SK-N-SH treated with all-trans-retinoic acid at 6 μM for 48 hours (cell line): ENCODE measurements around the gene MIOX.

Source experiments
- ATAC-seq: fragments of 200-7000 bp; cut with Tn5 transposase; 3 replicates; pipeline ENCODE4 v1.9.1; 2020; ENCODE audit warnings: mild to moderate bottlenecking, moderate library complexity
- ARNTL ChIP-seq: fragments of 450-650 bp; formaldehyde crosslinking; IDR thresholded peaks from 2 replicates; pipeline ENCODE4 v1.5.0; 2020; ENCODE audit warnings: low read depth, mild to moderate bottlenecking, moderate library complexity, borderline replicate concordance
- BACH2 ChIP-seq: fragments of 250-450 bp; sonication (Bioruptor Pico); IDR thresholded peaks from 2 replicates; pipeline ENCODE4 v1.9.0; 2021; ENCODE audit warnings: mild to moderate bottlenecking, borderline replicate concordance
- CSDC2 ChIP-seq: fragments of 250-450 bp; sonication (Bioruptor Pico); IDR thresholded peaks from 2 replicates; pipeline ENCODE4 v1.5.0; 2020; ENCODE audit warnings: mild to moderate bottlenecking, moderate library complexity
- ESRRG ChIP-seq: fragments of 250-450 bp; sonication (Bioruptor Pico); IDR thresholded peaks from 2 replicates; pipeline ENCODE4 v1.6.1; 2021; ENCODE audit warnings: mild to moderate bottlenecking
- GLIS3 ChIP-seq: fragments of 250-450 bp; sonication (Bioruptor Pico); IDR thresholded peaks from 2 replicates; pipeline ENCODE4 v1.5.0; 2020; ENCODE audit warnings: mild to moderate bottlenecking, moderate library complexity
- ISL1 ChIP-seq: fragments of 250-450 bp; sonication (Bioruptor Pico); IDR thresholded peaks from 2 replicates; pipeline ENCODE4 v2.1.2; 2022; ENCODE audit warnings: mild to moderate bottlenecking, moderate library complexity
- OSR1 ChIP-seq: fragments of 250-450 bp; sonication (Bioruptor Pico); IDR thresholded peaks from 2 replicates; pipeline ENCODE4 v1.8.0; 2022; ENCODE audit warnings: moderate library complexity, mild to moderate bottlenecking, inconsistent platforms
- POU6F1 ChIP-seq: fragments of 250-450 bp; sonication (Bioruptor Pico); IDR thresholded peaks from 2 replicates; pipeline ENCODE4 v1.8.0; 2021; ENCODE audit warnings: low read depth, mild to moderate bottlenecking, moderate library complexity, borderline replicate concordance
- PPARA ChIP-seq: fragments of 250-450 bp; sonication (Bioruptor Pico); IDR thresholded peaks from 2 replicates; pipeline ENCODE4 v1.5.0; 2020; ENCODE audit warnings: mild to moderate bottlenecking, borderline replicate concordance
- RARB ChIP-seq: fragments of 250-450 bp; sonication (Bioruptor Pico); IDR thresholded peaks from 2 replicates; pipeline ENCODE4 v1.8.0; 2021; ENCODE audit warnings: mild to moderate bottlenecking, moderate library complexity
- SNAI2 ChIP-seq: fragments of 250-450 bp; sonication (Bioruptor Pico); IDR thresholded peaks from 2 replicates; pipeline ENCODE4 v1.5.0; 2020; ENCODE audit warnings: mild to moderate bottlenecking, moderate library complexity
- TCF4 ChIP-seq: fragments of 250-450 bp; sonication (Bioruptor Pico); IDR thresholded peaks from 2 replicates; pipeline ENCODE4 v1.8.0; 2021; ENCODE audit warnings: mild to moderate bottlenecking, moderate library complexity, borderline replicate concordance
- TOX ChIP-seq: fragments of 250-450 bp; sonication (Bioruptor Pico); IDR thresholded peaks from 2 replicates; pipeline ENCODE4 v1.8.0; 2021; ENCODE audit warnings: mild to moderate bottlenecking, moderate library complexity, borderline replicate concordance
- ZC3H10 ChIP-seq: fragments of 250-450 bp; sonication (Bioruptor Pico); IDR thresholded peaks from 2 replicates; pipeline ENCODE4 v1.5.1; 2021; ENCODE audit warnings: mild to moderate bottlenecking, moderate library complexity
- ZFP3 ChIP-seq: fragments of 250-450 bp; sonication (Bioruptor Pico); IDR thresholded peaks from 2 replicates; pipeline ENCODE4 v1.5.0; 2020; ENCODE audit warnings: mild to moderate bottlenecking, moderate library complexity
- ZFP30 ChIP-seq: fragments of 450-650 bp; formaldehyde crosslinking; IDR thresholded peaks from 2 replicates; pipeline ENCODE4 v1.5.0; 2022; ENCODE audit warnings: mild to moderate bottlenecking, moderate library complexity
- ZNF565 ChIP-seq: fragments of 450-650 bp; formaldehyde crosslinking; conservative IDR thresholded peaks from 2 replicates; pipeline ENCODE4 v1.5.0; 2020; ENCODE audit warnings: low read depth, mild to moderate bottlenecking, moderate library complexity
- ZNF8 ChIP-seq: fragments of 450-650 bp; formaldehyde crosslinking; IDR thresholded peaks from 2 replicates; pipeline ENCODE4 v1.5.0; 2020; ENCODE audit warnings: mild to moderate bottlenecking, moderate library complexity
- TF ChIP-seq, protein P1 (sequence below): fragments of 250-450 bp; sonication (Bioruptor Pico); IDR thresholded peaks from 2 replicates; pipeline ENCODE4 v1.5.1; 2021; ENCODE audit warnings: mild to moderate bottlenecking, moderate library complexity
- TF ChIP-seq, protein P2 (sequence below): fragments of 250-450 bp; sonication (Bioruptor Pico); IDR thresholded peaks from 2 replicates; pipeline ENCODE4 v1.5.1; 2020; ENCODE audit warnings: low read depth, mild to moderate bottlenecking, moderate library complexity
- TF ChIP-seq, protein P3 (sequence below): fragments of 250-450 bp; sonication (Bioruptor Pico); IDR thresholded peaks from 2 replicates; pipeline ENCODE4 v1.5.0; 2020; ENCODE audit warnings: mild to moderate bottlenecking, moderate library complexity

MIOX gene

GRCh38 chr22:50439871-50440331 is 46.8 kb upstream of the MIOX start:
- no peak for ATAC-seq
- TF ChIP-seq ARNTL, result no peak
- TF ChIP-seq PPARA (CRISPR knock-in tag), result no peak
- TF ChIP-seq GLIS3 (CRISPR knock-in tag), result no peak
- no peak for TF ChIP-seq ZNF8 (CRISPR knock-in tag)
- no peak for TF ChIP-seq OSR1
- no peak for TF ChIP-seq CSDC2
- no peak for TF ChIP-seq ISL1
- TF ChIP-seq ZC3H10 (CRISPR knock-in tag), result no peak
- TF ChIP-seq ESRRG (CRISPR knock-in tag), result no peak
- no peak for TF ChIP-seq ZFP3
- TF ChIP-seq, protein P1, sequence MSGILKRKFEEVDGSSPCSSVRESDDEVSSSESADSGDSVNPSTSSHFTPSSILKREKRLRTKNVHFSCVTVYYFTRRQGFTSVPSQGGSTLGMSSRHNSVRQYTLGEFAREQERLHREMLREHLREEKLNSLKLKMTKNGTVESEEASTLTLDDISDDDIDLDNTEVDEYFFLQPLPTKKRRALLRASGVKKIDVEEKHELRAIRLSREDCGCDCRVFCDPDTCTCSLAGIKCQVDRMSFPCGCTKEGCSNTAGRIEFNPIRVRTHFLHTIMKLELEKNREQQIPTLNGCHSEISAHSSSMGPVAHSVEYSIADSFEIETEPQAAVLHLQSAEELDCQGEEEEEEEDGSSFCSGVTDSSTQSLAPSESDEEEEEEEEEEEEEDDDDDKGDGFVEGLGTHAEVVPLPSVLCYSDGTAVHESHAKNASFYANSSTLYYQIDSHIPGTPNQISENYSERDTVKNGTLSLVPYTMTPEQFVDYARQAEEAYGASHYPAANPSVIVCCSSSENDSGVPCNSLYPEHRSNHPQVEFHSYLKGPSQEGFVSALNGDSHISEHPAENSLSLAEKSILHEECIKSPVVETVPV, result no peak
- no peak for TF ChIP-seq TOX
- TF ChIP-seq SNAI2 (CRISPR knock-in tag), result no peak
- TF ChIP-seq, protein P2, sequence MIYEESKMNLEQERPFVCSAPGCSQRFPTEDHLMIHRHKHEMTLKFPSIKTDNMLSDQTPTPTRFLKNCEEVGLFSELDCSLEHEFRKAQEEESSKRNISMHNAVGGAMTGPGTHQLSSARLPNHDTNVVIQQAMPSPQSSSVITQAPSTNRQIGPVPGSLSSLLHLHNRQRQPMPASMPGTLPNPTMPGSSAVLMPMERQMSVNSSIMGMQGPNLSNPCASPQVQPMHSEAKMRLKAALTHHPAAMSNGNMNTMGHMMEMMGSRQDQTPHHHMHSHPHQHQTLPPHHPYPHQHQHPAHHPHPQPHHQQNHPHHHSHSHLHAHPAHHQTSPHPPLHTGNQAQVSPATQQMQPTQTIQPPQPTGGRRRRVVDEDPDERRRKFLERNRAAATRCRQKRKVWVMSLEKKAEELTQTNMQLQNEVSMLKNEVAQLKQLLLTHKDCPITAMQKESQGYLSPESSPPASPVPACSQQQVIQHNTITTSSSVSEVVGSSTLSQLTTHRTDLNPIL (CRISPR knock-in tag), result no peak
- TF ChIP-seq ZFP30, result no peak
- TF ChIP-seq, protein P3, sequence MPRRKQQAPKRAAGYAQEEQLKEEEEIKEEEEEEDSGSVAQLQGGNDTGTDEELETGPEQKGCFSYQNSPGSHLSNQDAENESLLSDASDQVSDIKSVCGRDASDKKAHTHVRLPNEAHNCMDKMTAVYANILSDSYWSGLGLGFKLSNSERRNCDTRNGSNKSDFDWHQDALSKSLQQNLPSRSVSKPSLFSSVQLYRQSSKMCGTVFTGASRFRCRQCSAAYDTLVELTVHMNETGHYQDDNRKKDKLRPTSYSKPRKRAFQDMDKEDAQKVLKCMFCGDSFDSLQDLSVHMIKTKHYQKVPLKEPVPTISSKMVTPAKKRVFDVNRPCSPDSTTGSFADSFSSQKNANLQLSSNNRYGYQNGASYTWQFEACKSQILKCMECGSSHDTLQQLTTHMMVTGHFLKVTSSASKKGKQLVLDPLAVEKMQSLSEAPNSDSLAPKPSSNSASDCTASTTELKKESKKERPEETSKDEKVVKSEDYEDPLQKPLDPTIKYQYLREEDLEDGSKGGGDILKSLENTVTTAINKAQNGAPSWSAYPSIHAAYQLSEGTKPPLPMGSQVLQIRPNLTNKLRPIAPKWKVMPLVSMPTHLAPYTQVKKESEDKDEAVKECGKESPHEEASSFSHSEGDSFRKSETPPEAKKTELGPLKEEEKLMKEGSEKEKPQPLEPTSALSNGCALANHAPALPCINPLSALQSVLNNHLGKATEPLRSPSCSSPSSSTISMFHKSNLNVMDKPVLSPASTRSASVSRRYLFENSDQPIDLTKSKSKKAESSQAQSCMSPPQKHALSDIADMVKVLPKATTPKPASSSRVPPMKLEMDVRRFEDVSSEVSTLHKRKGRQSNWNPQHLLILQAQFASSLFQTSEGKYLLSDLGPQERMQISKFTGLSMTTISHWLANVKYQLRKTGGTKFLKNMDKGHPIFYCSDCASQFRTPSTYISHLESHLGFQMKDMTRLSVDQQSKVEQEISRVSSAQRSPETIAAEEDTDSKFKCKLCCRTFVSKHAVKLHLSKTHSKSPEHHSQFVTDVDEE, result no peak
- no peak for TF ChIP-seq RARB (CRISPR knock-in tag)

DNA sequence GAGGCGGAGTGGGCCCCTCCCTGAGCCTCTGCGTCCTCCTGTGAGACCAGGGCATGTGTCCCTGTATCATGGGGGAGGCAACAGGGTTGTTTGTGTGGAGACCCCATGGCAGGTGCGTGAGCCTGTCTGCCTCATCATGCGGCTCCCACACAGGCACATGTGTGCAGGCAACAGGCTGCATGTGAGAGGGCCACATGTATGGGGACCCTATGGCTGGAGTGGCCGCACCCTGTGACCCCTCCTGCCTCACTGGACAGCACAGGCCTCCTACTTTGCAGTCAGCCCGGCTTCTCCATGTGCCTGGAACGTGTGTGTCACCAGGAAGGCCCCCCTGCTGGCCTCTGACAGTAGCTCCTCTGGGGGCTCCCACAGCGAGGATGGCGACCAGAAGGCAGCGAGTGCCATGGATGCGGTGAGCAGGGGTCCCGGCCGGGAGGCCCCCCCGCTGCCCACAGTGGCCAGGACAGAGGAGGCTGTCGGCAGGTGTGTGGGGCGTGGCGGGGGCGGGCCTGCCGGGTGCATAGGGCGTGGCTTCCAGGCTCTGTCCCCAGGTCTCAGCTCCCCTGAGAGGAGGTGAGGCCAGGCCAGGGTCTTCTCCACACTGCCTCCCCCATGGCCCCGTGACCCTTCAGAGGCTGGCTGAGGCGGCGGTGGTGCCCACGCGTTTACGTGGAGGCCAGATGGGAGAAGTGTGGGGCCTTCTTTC is 46.0 kb upstream of the MIOX start:
- no peak for ATAC-seq
- no peak for TF ChIP-seq ESRRG (CRISPR knock-in tag)
- TF ChIP-seq GLIS3 (CRISPR knock-in tag), result no peak
- TF ChIP-seq, protein P3, result no peak
- TF ChIP-seq ZC3H10 (CRISPR knock-in tag), result no peak
- TF ChIP-seq ZNF8 (CRISPR knock-in tag), result no peak
- TF ChIP-seq POU6F1 (CRISPR knock-in tag), result no peak
- no peak for TF ChIP-seq ZFP3
- TF ChIP-seq TCF4 (CRISPR knock-in tag), result no peak
- no peak for TF ChIP-seq SNAI2 (CRISPR knock-in tag)
- no peak for TF ChIP-seq TOX
- no peak for TF ChIP-seq ZNF565 (CRISPR knock-in tag)
- no peak for TF ChIP-seq ARNTL
- no peak for TF ChIP-seq BACH2 (CRISPR knock-in tag)
- TF ChIP-seq, protein P2 (CRISPR knock-in tag), result no peak
- TF ChIP-seq, all 23 proteins: peak for 0
